ENCODE measurements around the gene ZNF445. TPM values are rescaled to one million over a fixed set of nuclear protein-coding genes. Genes with fewer than 3 reads are reported as not detected.

The ZNF445 gene
- total and polyA plus RNA-seq, 9 of the 15 experiments (the other 6 are each of a cell fraction or from before 2014, with no cell fraction given), result 1.2 to 26.9 (median 10.6) TPM

GRCh38 chr3:44392489-44392888 is 85.0 kb downstream of the ZNF445 start:
- intact Hi-C loops (cut with micrococcal nuclease), result no loop called here
- POLR2A ChIA-PET, result interaction anchor here (0.6 kb wide), 1 partner anchor 12 kb away, joined by 3 read pairs; no protein-coding TSS in a partner anchor
- Histone ChIP-seq H3K36me3 (ENCODE audit: control insufficient read depth, insufficient read depth, low read length) (no peaks in the 10 kb centered on the region), H2AFZ (ENCODE audit: low read depth, low read length) (no peak overlapping the region), H3K4me2 (ENCODE audit: insufficient read depth, low read length) (no peak overlapping the region), H3K4me3 (no peak overlapping the region), H4K20me1 (replicated peaks; ENCODE audit: control insufficient read depth, insufficient read depth, low read length) (no peaks in the 10 kb centered on the region), H3K27me3 (ENCODE audit: control insufficient read depth in 2 of 2, insufficient read depth in 2 of 2, low read length in 2 of 2) (no peaks in the 10 kb centered on the region), H3K79me2 (ENCODE audit: control insufficient read depth, insufficient read depth, low read length) (no peaks in the 10 kb centered on the region), H3K27ac (ENCODE audit: extremely low read depth, low read depth, low read length) (no peak overlapping the region), H3K9me1 (ENCODE audit: control insufficient read depth, insufficient read depth, low read length) (no peaks in the 10 kb centered on the region), H3K9me3 (replicated peaks; ENCODE audit: control insufficient read depth, insufficient read depth, low read depth, low read length) (no peaks in the 10 kb centered on the region), H3K4me1 (replicated peaks in 1 of 2; ENCODE audit: control insufficient read depth in 2 of 2, insufficient read depth in 2 of 2, low read length in 2 of 2) (no peaks in the 10 kb centered on the region), H3K9ac (ENCODE audit: insufficient read depth in 1 of 2, low read depth in 2 of 2, low read length in 2 of 2) (no peak overlapping the region)
- ATAC-seq (no peak), FAIRE-seq (no peak), DNase-seq (ENCODE audit: extremely low read depth in 1 of 4, low spot score in 3 of 4) (no peak)
- no TSS peak for BruUV-seq (replicated peaks)
- WGBS (ENCODE audit: insufficient coverage, low coverage, missing lambda C conversion rate), result 47% methylated on average over 1 of the region's 1 CpG
- CTCF ChIA-PET (ENCODE audit: low intra/inter-chr PET ratio), result no interaction called here
- in situ Hi-C loops (cut with MboI), result no loop called here
- TF ChIP-seq ZNF146 (CRISPR knock-in tag; IDR thresholded peaks at IDR 0.05; ENCODE audit: unreplicated experiment) (peak; percentile 82), ZNF655 (CRISPR knock-in tag; IDR thresholded peaks at IDR 0.05) (no peak)

GRCh38 chr3:44387404-44387803 is 90.1 kb downstream of the ZNF445 start:
- no peaks in the 10 kb centered on the region for H3K9me1 ChIP-seq (ENCODE audit: control insufficient read depth, insufficient read depth, low read length)
- WGBS (ENCODE audit: insufficient coverage, low coverage, missing lambda C conversion rate), result 51% methylated on average over 7 of the region's 7 CpGs
- H2AFZ ChIP-seq (ENCODE audit: low read depth, low read length), result no peak overlapping the region
- DNase-seq (ENCODE audit: extremely low read depth in 1 of 4, low spot score in 3 of 4), result no peak
- ChIA-PET CTCF (ENCODE audit: low intra/inter-chr PET ratio) (no interaction called here), POLR2A (interaction anchor here (0.5 kb wide), 1 partner anchor 687 kb away, joined by 3 read pairs; no protein-coding TSS in a partner anchor)
- TF ChIP-seq USF1 (CRISPR knock-in tag; IDR thresholded peaks at IDR 0.05) (0 out of 2 replicates have a peak, but pooled peaks have one; percentile 16), CREB3 (tag; conservative IDR thresholded peaks at IDR 0.05; ENCODE audit: low read depth) (no peak), POLR2G (IDR thresholded peaks at IDR 0.05; ENCODE audit: low read depth, low read length) (0 out of 2 replicates have a peak, but pooled peaks have one; percentile 32)
- in situ Hi-C loops (cut with MboI), result no loop called here
- H3K9ac ChIP-seq (ENCODE audit: insufficient read depth in 1 of 2, low read depth in 2 of 2, low read length in 2 of 2), result no peak overlapping the region
- H3K36me3 ChIP-seq (ENCODE audit: control insufficient read depth, insufficient read depth, low read length), result no peaks in the 10 kb centered on the region
- no peaks in the 10 kb centered on the region for H3K79me2 ChIP-seq (ENCODE audit: control insufficient read depth, insufficient read depth, low read length)
- no peak overlapping the region for H3K4me3 ChIP-seq
- ATAC-seq, result peak; percentile 26; the same call in 1 of the 3 replicates
- no peaks in the 10 kb centered on the region for H3K4me1 ChIP-seq (replicated peaks in 1 of 2; ENCODE audit: control insufficient read depth in 2 of 2, insufficient read depth in 2 of 2, low read length in 2 of 2)
- no peaks in the 10 kb centered on the region for H3K27me3 ChIP-seq (ENCODE audit: control insufficient read depth in 2 of 2, insufficient read depth in 2 of 2, low read length in 2 of 2)
- H4K20me1 ChIP-seq (replicated peaks; ENCODE audit: control insufficient read depth, insufficient read depth, low read length), result no peaks in the 10 kb centered on the region
- BruUV-seq (replicated peaks), result no TSS peak
- no peak overlapping the region for H3K4me2 ChIP-seq (ENCODE audit: insufficient read depth, low read length)
- no peak overlapping the region for H3K27ac ChIP-seq (ENCODE audit: extremely low read depth, low read depth, low read length)
- FAIRE-seq, result no peak
- H3K9me3 ChIP-seq (replicated peaks; ENCODE audit: control insufficient read depth, insufficient read depth, low read depth, low read length), result peaks cover 10% of the 10 kb centered on the region
- intact Hi-C loops (cut with micrococcal nuclease), result no loop called here

All from K562 (cell line).